ENCODE measurements around the gene FARSB.
"Not testable (repeated sequence)": the region's sequence is repeated elsewhere in the genome, so short reads cannot be mapped to it uniquely, and the experiment has no call there.

FARSB gene

GRCh38 chr2:222655787-222656525 lies at the start of gene FARSB:
Gene FARSB, minus strand, starts transcription at chr2:222656092. Its CDS starts 19 bp downstream, at chr2:222656073.
- Histone ChIP-seq H3K9ac (ENCODE audit: low read depth, low read length) (peak within 1 kb of the TSS; percentile 90), H3K9me3 (ENCODE audit: insufficient read depth, low read depth, low read length) (no peaks in the 10 kb centered on the region)

DNA sequence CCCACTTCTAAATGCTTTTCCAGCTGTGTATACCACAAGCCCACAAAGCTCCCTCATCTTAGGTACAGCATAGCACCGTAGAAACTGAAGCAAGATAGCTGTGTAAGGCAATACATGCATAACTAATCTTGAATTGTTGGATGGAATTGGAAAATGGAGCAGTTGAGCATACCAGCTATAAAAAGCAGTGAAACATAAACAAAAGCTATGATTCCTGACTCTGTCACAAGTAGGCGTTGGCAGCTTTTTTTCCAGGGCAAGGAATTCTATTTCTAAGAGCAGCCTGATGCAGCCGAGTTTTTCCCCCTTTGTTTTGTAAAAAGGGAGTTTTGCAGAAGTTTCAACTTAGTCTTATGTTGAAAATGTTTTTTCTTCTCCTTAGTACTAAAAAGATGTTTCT lies 48.0 kb upstream of the FARSB start:
- no peaks in the 10 kb centered on the region for H3K9me3 ChIP-seq (ENCODE audit: insufficient read depth, low read depth, low read length)
- no peak overlapping the region for H3K9ac ChIP-seq (ENCODE audit: low read depth, low read length)
- H3K27me3 ChIP-seq (ENCODE audit: insufficient read depth, low read length) = no peaks in the 10 kb centered on the region
- H3K4me3 ChIP-seq (ENCODE audit: low read length) = no peak overlapping the region
- no peaks in the 10 kb centered on the region for H3K36me3 ChIP-seq (ENCODE audit: insufficient read depth, low read depth, low read length)
- H3K4me1 ChIP-seq (ENCODE audit: insufficient read depth, low read length) = 0 out of 2 replicates have a peak, but pooled peaks cover 2% of the 10 kb centered on the region
- no peak overlapping the region for H3K27ac ChIP-seq (ENCODE audit: low read length)

More at GRCh38 chr2:222655787-222656525, at the start of gene FARSB:
- Histone ChIP-seq H3K27me3 (ENCODE audit: insufficient read depth, low read length) (no peaks in the 10 kb centered on the region), H3K36me3 (ENCODE audit: insufficient read depth, low read depth, low read length) (no peaks in the 10 kb centered on the region), H3K4me1 (ENCODE audit: insufficient read depth, low read length) (no peaks in the 10 kb centered on the region), H3K27ac (ENCODE audit: low read length) (peak within 1 kb of the TSS; percentile 90), H3K4me3 (ENCODE audit: low read length) (peak within 1 kb of the TSS; percentile 95)

- no peaks in the 10 kb centered on the region for H3K27me3 ChIP-seq (ENCODE audit: insufficient read depth, low read length)
- H3K4me1 ChIP-seq (ENCODE audit: insufficient read depth, low read length) = 0 out of 2 replicates have a peak, but pooled peaks cover 2% of the 10 kb centered on the region
Measured at GRCh38 chr2:222703091-222703490, 47.2 kb upstream of the FARSB start.

GRCh38 chr2:222701721-222702131 lies 45.8 kb upstream of the FARSB start:
- no peak overlapping the region for H3K27ac ChIP-seq (ENCODE audit: low read length)
- H3K9me3 ChIP-seq (ENCODE audit: insufficient read depth, low read depth, low read length) = no peaks in the 10 kb centered on the region
- H3K9ac ChIP-seq (ENCODE audit: low read depth, low read length) = no peak overlapping the region
- H3K36me3 ChIP-seq (ENCODE audit: insufficient read depth, low read depth, low read length) = no peaks in the 10 kb centered on the region
- H3K4me3 ChIP-seq (ENCODE audit: low read length) = no peak overlapping the region
- H3K27me3 ChIP-seq (ENCODE audit: insufficient read depth, low read length) = no peaks in the 10 kb centered on the region
- H3K4me1 ChIP-seq (ENCODE audit: insufficient read depth, low read length) = 0 out of 2 replicates have a peak, but pooled peaks cover 2% of the 10 kb centered on the region

More at GRCh38 chr2:222703091-222703490, 47.2 kb upstream of the FARSB start:
- Histone ChIP-seq H3K4me3 (ENCODE audit: low read length) (no peak overlapping the region), H3K27ac (ENCODE audit: low read length) (no peak overlapping the region), H3K9ac (ENCODE audit: low read depth, low read length) (no peak overlapping the region), H3K9me3 (ENCODE audit: insufficient read depth, low read depth, low read length) (no peaks in the 10 kb centered on the region), H3K36me3 (ENCODE audit: insufficient read depth, low read depth, low read length) (no peaks in the 10 kb centered on the region)

- no peak overlapping the region for H3K4me3 ChIP-seq (ENCODE audit: low read length)
- H3K9ac ChIP-seq (ENCODE audit: low read depth, low read length) = no peak overlapping the region
- H3K27me3 ChIP-seq (ENCODE audit: insufficient read depth, low read length) = no peaks in the 10 kb centered on the region
- H3K36me3 ChIP-seq (ENCODE audit: insufficient read depth, low read depth, low read length) = no peaks in the 10 kb centered on the region
- 0 out of 2 replicates have a peak, but pooled peaks cover 2% of the 10 kb centered on the region for H3K4me1 ChIP-seq (ENCODE audit: insufficient read depth, low read length)
- no peak overlapping the region for H3K27ac ChIP-seq (ENCODE audit: low read length)
- H3K9me3 ChIP-seq (ENCODE audit: insufficient read depth, low read depth, low read length) = no peaks in the 10 kb centered on the region
Measured at GRCh38 chr2:222701233-222701632, 45.3 kb upstream of the FARSB start.

DNA sequence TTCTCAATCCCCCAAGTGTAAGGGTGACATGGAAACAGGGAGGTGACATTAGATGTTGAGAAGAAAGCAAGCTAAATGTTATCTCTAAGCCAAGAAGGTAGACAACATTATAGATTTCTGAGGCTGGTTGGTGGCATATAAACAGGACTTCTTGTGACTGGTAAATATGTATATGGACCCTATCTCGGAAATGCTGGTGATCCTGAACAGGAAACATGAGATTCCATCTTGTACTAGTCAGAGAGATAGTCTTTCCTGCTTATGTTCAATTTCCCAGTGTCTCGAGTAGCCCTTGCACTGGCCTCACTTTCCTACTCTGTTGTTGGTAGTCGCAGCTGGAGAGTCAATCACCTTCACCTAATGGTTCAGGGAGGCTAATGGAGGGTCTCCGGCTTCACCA lies 42.4 kb upstream of the FARSB start:
- Histone ChIP-seq H3K4me3 (ENCODE audit: low read length) (no peak overlapping the region), H3K9me3 (ENCODE audit: insufficient read depth, low read depth, low read length) (no peaks in the 10 kb centered on the region), H3K9ac (ENCODE audit: low read depth, low read length) (no peak overlapping the region), H3K27ac (ENCODE audit: low read length) (no peak overlapping the region), H3K36me3 (ENCODE audit: insufficient read depth, low read depth, low read length) (no peaks in the 10 kb centered on the region), H3K4me1 (ENCODE audit: insufficient read depth, low read length) (no peaks in the 10 kb centered on the region), H3K27me3 (ENCODE audit: insufficient read depth, low read length) (no peaks in the 10 kb centered on the region)

- no peak overlapping the region for H3K9ac ChIP-seq (ENCODE audit: low read depth, low read length)
- no peak overlapping the region for H3K4me3 ChIP-seq (ENCODE audit: low read length)
- H3K27me3 ChIP-seq (ENCODE audit: insufficient read depth, low read length) = no peaks in the 10 kb centered on the region
- no peaks in the 10 kb centered on the region for H3K9me3 ChIP-seq (ENCODE audit: insufficient read depth, low read depth, low read length)
- H3K4me1 ChIP-seq (ENCODE audit: insufficient read depth, low read length) = no peaks in the 10 kb centered on the region
- no peak overlapping the region for H3K27ac ChIP-seq (ENCODE audit: low read length)
- H3K36me3 ChIP-seq (ENCODE audit: insufficient read depth, low read depth, low read length) = no peaks in the 10 kb centered on the region
Measured at GRCh38 chr2:222693837-222694236, 37.9 kb upstream of the FARSB start.

DNA sequence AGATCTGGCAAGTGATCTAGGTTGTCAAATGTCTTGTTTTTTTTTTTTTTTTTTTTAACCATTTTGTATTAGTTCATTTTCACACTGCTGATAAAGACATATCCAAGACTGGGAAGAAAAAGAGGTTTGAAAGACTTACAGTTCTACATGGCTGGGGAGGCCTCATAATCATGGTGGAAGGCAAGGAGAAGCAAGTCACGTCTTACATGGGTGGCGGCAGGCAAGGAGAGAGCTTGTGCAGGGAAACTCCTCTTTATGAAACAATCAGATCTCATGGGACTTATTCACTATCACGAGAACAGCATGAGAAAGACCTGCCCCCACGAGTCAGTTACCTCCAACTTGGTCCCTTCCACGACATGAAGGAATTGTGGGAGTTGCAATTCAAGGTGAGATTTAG lies 37.5 kb upstream of the FARSB start:
- H3K27me3 ChIP-seq (ENCODE audit: insufficient read depth, low read length); H3K9ac ChIP-seq (ENCODE audit: low read depth, low read length); H3K9me3 ChIP-seq (ENCODE audit: insufficient read depth, low read depth, low read length); H3K4me1 ChIP-seq (ENCODE audit: insufficient read depth, low read length); H3K36me3 ChIP-seq (ENCODE audit: insufficient read depth, low read depth, low read length); H3K4me3 ChIP-seq (ENCODE audit: low read length); H3K27ac ChIP-seq (ENCODE audit: low read length): not testable (repeated sequence)

- no peak overlapping the region for H3K4me3 ChIP-seq (ENCODE audit: low read length)
- no peaks in the 10 kb centered on the region for H3K27me3 ChIP-seq (ENCODE audit: insufficient read depth, low read length)
- no peaks in the 10 kb centered on the region for H3K9me3 ChIP-seq (ENCODE audit: insufficient read depth, low read depth, low read length)
- H3K27ac ChIP-seq (ENCODE audit: low read length) = no peak overlapping the region
- H3K36me3 ChIP-seq (ENCODE audit: insufficient read depth, low read depth, low read length) = no peaks in the 10 kb centered on the region
- H3K9ac ChIP-seq (ENCODE audit: low read depth, low read length) = no peak overlapping the region
- no peaks in the 10 kb centered on the region for H3K4me1 ChIP-seq (ENCODE audit: insufficient read depth, low read length)
Measured at GRCh38 chr2:222690564-222691200, 34.8 kb upstream of the FARSB start.

- no peaks in the 10 kb centered on the region for H3K27me3 ChIP-seq (ENCODE audit: insufficient read depth, low read length)
- no peak overlapping the region for H3K4me3 ChIP-seq (ENCODE audit: low read length)
- H3K36me3 ChIP-seq (ENCODE audit: insufficient read depth, low read depth, low read length) = no peaks in the 10 kb centered on the region
- no peak overlapping the region for H3K9ac ChIP-seq (ENCODE audit: low read depth, low read length)
- H3K4me1 ChIP-seq (ENCODE audit: insufficient read depth, low read length) = no peaks in the 10 kb centered on the region
- H3K27ac ChIP-seq (ENCODE audit: low read length) = no peak overlapping the region
- H3K9me3 ChIP-seq (ENCODE audit: insufficient read depth, low read depth, low read length) = no peaks in the 10 kb centered on the region
Measured at GRCh38 chr2:222689322-222689721, 33.4 kb upstream of the FARSB start.

- no peaks in the 10 kb centered on the region for H3K36me3 ChIP-seq (ENCODE audit: insufficient read depth, low read depth, low read length)
- no peak overlapping the region for H3K4me3 ChIP-seq (ENCODE audit: low read length)
- H3K27me3 ChIP-seq (ENCODE audit: insufficient read depth, low read length) = no peaks in the 10 kb centered on the region
- H3K9me3 ChIP-seq (ENCODE audit: insufficient read depth, low read depth, low read length) = no peaks in the 10 kb centered on the region
- H3K4me1 ChIP-seq (ENCODE audit: insufficient read depth, low read length) = no peaks in the 10 kb centered on the region
- H3K27ac ChIP-seq (ENCODE audit: low read length) = no peak overlapping the region
- H3K9ac ChIP-seq (ENCODE audit: low read depth, low read length) = no peak overlapping the region
Measured at GRCh38 chr2:222688917-222689316, 33.0 kb upstream of the FARSB start.
